ENCODE measurements around the gene CDR2L.

The CDR2L gene

GRCh38 chr17:74977802-74978201, 9.6 kb upstream of the CDR2L start:
- no peak overlapping the region for H3K27ac ChIP-seq
- no peak for TF ChIP-seq CTCF (conservative IDR thresholded peaks at IDR 0.05)

GRCh38 chr17:74978240-74978639, 9.2 kb upstream of the CDR2L start:
- TF ChIP-seq CTCF (conservative IDR thresholded peaks at IDR 0.05), result no peak
- no peak overlapping the region for H3K27ac ChIP-seq

GRCh38 chr17:74979408-74980146, 7.9 kb upstream of the CDR2L start:
- no peak for TF ChIP-seq CTCF (conservative IDR thresholded peaks at IDR 0.05)
- H3K27ac ChIP-seq, result no peak overlapping the region

- peak overlapping the region; percentile 92 for H3K27ac ChIP-seq
- TF ChIP-seq CTCF (conservative IDR thresholded peaks at IDR 0.05), result no peak
Measured at GRCh38 chr17:74981318-74981978, 6.0 kb upstream of the CDR2L start.

GRCh38 chr17:74981979-74982662, 5.3 kb upstream of the CDR2L start:
- H3K27ac ChIP-seq, result peak overlapping the region; percentile 92
- TF ChIP-seq CTCF (conservative IDR thresholded peaks at IDR 0.05), result 0 out of 2 replicates have a peak, but pooled peaks have one; percentile 10

- peak overlapping the region; percentile 92 for H3K27ac ChIP-seq
Measured at GRCh38 chr17:74982663-74983313, 4.6 kb upstream of the CDR2L start.

GRCh38 chr17:74986206-74986576, 1.2 kb upstream of the CDR2L start:
- H3K27ac ChIP-seq, result no peak overlapping the region

More at GRCh38 chr17:74986206-74986576, 1.2 kb upstream of the CDR2L start:
- no peak for TF ChIP-seq CTCF (conservative IDR thresholded peaks at IDR 0.05)
